CD14-positive monocyte (primary cell): Measurements from ENCODE around the gene MAGEA11. TPM values are rescaled to one million over a fixed set of nuclear protein-coding genes. Genes with fewer than 3 reads are reported as not detected.
"Not testable (repeated sequence)": the region's sequence is repeated elsewhere in the genome, so short reads cannot be mapped to it uniquely, and the experiment has no call there.

Source experiments
- DNase-seq, 3 donors: peaks; one replicate each; pipeline ENCODE4 v3.0.0-alpha.2; 2011 to 2022
- H2AFZ ChIP-seq: 2 replicates; pipeline ENCODE4 v1.6.0; 2012; ENCODE audit warnings: mild to moderate bottlenecking, low read depth, low read length, inconsistent platforms; ENCODE audit not compliant: insufficient read depth, poor library complexity, severe bottlenecking
- H3K27ac ChIP-seq, 2 donors: 1 replicate in 1 of 2; 2 replicates in 1 of 2; pipeline ENCODE4 v1.5.1; 2012 to 2013; ENCODE audit warnings: low read length in 2 of 2, control low read depth in 1 of 2, inconsistent platforms in 1 of 2, low read depth in 1 of 2, mild to moderate bottlenecking in 1 of 2
- H3K27me3 ChIP-seq, 2 donors: one replicate each; pipeline versions ENCODE4 v1.6.0 to v1.6.1; 2011 to 2013; ENCODE audit warnings: low read length in 2 of 2; ENCODE audit not compliant: control insufficient read depth in 2 of 2, insufficient read depth in 2 of 2
- H3K36me3 ChIP-seq, 2 donors: replicated peaks in 1 of 2; 1 replicate in 1 of 2; 2 replicates in 1 of 2; pipeline versions ENCODE4 v1.5.1 to v1.6.1; 2012 to 2013; ENCODE audit warnings: low read length in 2 of 2, control low read depth in 1 of 2, inconsistent platforms in 1 of 2, mild to moderate bottlenecking in 1 of 2; ENCODE audit not compliant: insufficient read depth in 2 of 2, control insufficient read depth in 1 of 2
- H3K4me1 ChIP-seq, 2 donors: 1 replicate in 1 of 2; 2 replicates in 1 of 2; pipeline versions ENCODE4 v1.5.1 to v1.6.1; 2012 to 2013; ENCODE audit warnings: low read length in 2 of 2, control low read depth in 1 of 2, inconsistent platforms in 1 of 2, mild to moderate bottlenecking in 1 of 2, moderate library complexity in 1 of 2; ENCODE audit not compliant: insufficient read depth in 2 of 2, control insufficient read depth in 1 of 2
- H3K4me2 ChIP-seq: replicated peaks from 2 replicates; pipeline ENCODE3; 2012; ENCODE audit warnings: low read length, moderate library complexity, mild to moderate bottlenecking; ENCODE audit not compliant: poor library complexity, severe bottlenecking; ENCODE audit errors: extremely low read depth
- H3K4me3 ChIP-seq, 3 experiments: fragments of 200-600 bp in 1 of 3; sonication (generic) in 1 of 3; replicated peaks in 1 of 3; 1 replicate in 2 of 3; 2 replicates in 1 of 3; pipeline ENCODE4 v1.5.1; 2011 to 2013; ENCODE audit warnings: low read length in 3 of 3, mild to moderate bottlenecking in 3 of 3, control low read depth in 2 of 3, low read depth in 2 of 3, inconsistent platforms in 1 of 3, moderate library complexity in 1 of 3
- H3K79me2 ChIP-seq: 2 replicates; pipeline ENCODE4 v1.6.0; 2012; ENCODE audit warnings: mild to moderate bottlenecking, control low read depth, inconsistent platforms, low read length, moderate library complexity; ENCODE audit not compliant: insufficient read depth
- H3K9ac ChIP-seq: 2 replicates; pipeline ENCODE4 v1.6.0; 2017; ENCODE audit warnings: low read length, mild to moderate bottlenecking; ENCODE audit not compliant: insufficient read depth, poor library complexity, severe bottlenecking
- H3K9me3 ChIP-seq, 2 donors: replicated peaks in 1 of 2; 1 replicate in 1 of 2; 2 replicates in 1 of 2; pipeline versions ENCODE4 v1.5.1 to v1.6.1; 2012 to 2013; ENCODE audit warnings: low read length in 2 of 2, control low read depth in 1 of 2; ENCODE audit not compliant: control insufficient read depth in 1 of 2, insufficient read depth in 1 of 2
- H4K20me1 ChIP-seq: 2 replicates; pipeline ENCODE4 v1.6.0; 2012; ENCODE audit warnings: mild to moderate bottlenecking, low read length, control low read depth, moderate library complexity; ENCODE audit not compliant: insufficient read depth
- H3K27ac Mint-ChIP-seq, 7 donors: one replicate each; pipeline ENCODE4 v1.8.0; 2020; ENCODE audit warnings: mild to moderate bottlenecking in 7 of 7, mixed read lengths in 7 of 7, moderate library complexity in 6 of 7, inconsistent platforms in 2 of 7
- H3K27me3 Mint-ChIP-seq, 3 donors: one replicate each; pipeline ENCODE4 v1.8.0; 2021 to 2022; ENCODE audit warnings: low read depth in 3 of 3, mild to moderate bottlenecking in 3 of 3, mixed read lengths in 3 of 3, moderate library complexity in 3 of 3, inconsistent platforms in 1 of 3
- H3K36me3 Mint-ChIP-seq, 2 donors: one replicate each; pipeline ENCODE4 v1.8.0; 2020; ENCODE audit warnings: mixed read lengths in 2 of 2, inconsistent platforms in 1 of 2, mild to moderate bottlenecking in 1 of 2
- H3K4me1 Mint-ChIP-seq: one replicate; pipeline ENCODE4 v1.8.0; 2020; ENCODE audit warnings: mild to moderate bottlenecking, mixed read lengths
- H3K4me3 Mint-ChIP-seq, 2 donors: one replicate each; pipeline ENCODE4 v1.8.0; 2020; ENCODE audit warnings: mild to moderate bottlenecking in 2 of 2, mixed read lengths in 2 of 2, moderate library complexity in 1 of 2
- H3K9me3 Mint-ChIP-seq, 7 donors: one replicate each; pipeline ENCODE4 v1.8.0; 2020 to 2022; ENCODE audit warnings: mixed read lengths in 7 of 7, mild to moderate bottlenecking in 6 of 7, moderate library complexity in 6 of 7, inconsistent platforms in 2 of 7
- WGBS: methylation state at CpG from one replicate; pipeline ENCODE4 v1.1.5; 2013; ENCODE audit warnings: missing lambda C conversion rate; ENCODE audit not compliant: insufficient coverage; 5-methylcytosine and 5-hydroxymethylcytosine counted together
- intact Hi-C, 2 donors: fragments of 100-400 bp; cut with micrococcal nuclease; formaldehyde crosslinking; loops; one replicate each; pipeline versions ENCODE4 v1.15.0 to v1.15.1; 2023
- polyA minus RNA-seq: library from RNA; depleted of rRNA, polyadenylated mRNA; stranded (reverse); fragments of >200 nt; gene quantifications from 2 replicates; pipeline ENCODE4 v1.2.3, GENCODE V29; 2012
- polyA plus RNA-seq, 3 donors: library from polyadenylated mRNA; depleted of rRNA in 1 of 3; unstranded in 2 of 3; stranded (reverse) in 1 of 3; fragments of 300-500 nt in 2 of 3; fragments of >200 nt in 1 of 3; fragmentation: Illumina TruSeq in 2 of 3; gene quantifications; 1 replicate in 2 of 3; 2 replicates in 1 of 3; pipeline ENCODE4 v1.2.3, GENCODE V29; 2012 to 2021
- total RNA-seq, 12 experiments: library from RNA in 1 of 12; stranded (reverse) in 1 of 12; fragments of 120-200 nt in 1 of 12; gene quantifications; one replicate each; pipeline ENCODE4 v1.2.4 and lab custom pipeline; 2013 to 2026; ENCODE audit warnings: mixed read lengths in 6 of 12, inconsistent platforms in 1 of 12
- TF ChIP-seq, protein P1 (sequence below): fragments of 200-600 bp; IDR thresholded peaks from one replicate; pipeline ENCODE4 v1.8.0; 2022; ENCODE audit warnings: antibody characterized with exemption, mild to moderate bottlenecking

The MAGEA11 gene
- not detected for total RNA-seq (2013)
- polyA plus RNA-seq (not detected), polyA minus RNA-seq (not detected in 2 replicates), total RNA-seq (lab: John Stamatoyannopoulos, UW) (0 to 0.45 (median 0) reads per million in 11 experiments)

GRCh38 chrX:149711545-149712236 is at the start of gene MAGEA11:
TSS of gene MAGEA11 (plus strand) at chrX:149712060. CDS start at chrX:149713160, 1,100 bp downstream.
- no peaks in the 10 kb centered on the region for H3K36me3 ChIP-seq
- H3K4me2 ChIP-seq: no peak within 1 kb of the TSS
- intact Hi-C loops: no loop called here
- H3K36me3 Mint-ChIP-seq: no peaks in the 10 kb centered on the region
- no peaks in the 10 kb centered on the region for H3K4me1 ChIP-seq
- peaks cover 0 to 6% (median 2%) of the 10 kb centered on the region in 7 donors for H3K9me3 Mint-ChIP-seq
- H3K4me3 Mint-ChIP-seq: no peak within 1 kb of the TSS
- peaks cover 0 to 5% (median 1%) of the 10 kb centered on the region in 3 donors for H3K27me3 Mint-ChIP-seq
- WGBS: 100% methylated on average over 2 of the region's 29 CpGs
- H4K20me1 ChIP-seq: no peaks in the 10 kb centered on the region
- H3K79me2 ChIP-seq: no peaks in the 10 kb centered on the region
- TF ChIP-seq, protein P1, sequence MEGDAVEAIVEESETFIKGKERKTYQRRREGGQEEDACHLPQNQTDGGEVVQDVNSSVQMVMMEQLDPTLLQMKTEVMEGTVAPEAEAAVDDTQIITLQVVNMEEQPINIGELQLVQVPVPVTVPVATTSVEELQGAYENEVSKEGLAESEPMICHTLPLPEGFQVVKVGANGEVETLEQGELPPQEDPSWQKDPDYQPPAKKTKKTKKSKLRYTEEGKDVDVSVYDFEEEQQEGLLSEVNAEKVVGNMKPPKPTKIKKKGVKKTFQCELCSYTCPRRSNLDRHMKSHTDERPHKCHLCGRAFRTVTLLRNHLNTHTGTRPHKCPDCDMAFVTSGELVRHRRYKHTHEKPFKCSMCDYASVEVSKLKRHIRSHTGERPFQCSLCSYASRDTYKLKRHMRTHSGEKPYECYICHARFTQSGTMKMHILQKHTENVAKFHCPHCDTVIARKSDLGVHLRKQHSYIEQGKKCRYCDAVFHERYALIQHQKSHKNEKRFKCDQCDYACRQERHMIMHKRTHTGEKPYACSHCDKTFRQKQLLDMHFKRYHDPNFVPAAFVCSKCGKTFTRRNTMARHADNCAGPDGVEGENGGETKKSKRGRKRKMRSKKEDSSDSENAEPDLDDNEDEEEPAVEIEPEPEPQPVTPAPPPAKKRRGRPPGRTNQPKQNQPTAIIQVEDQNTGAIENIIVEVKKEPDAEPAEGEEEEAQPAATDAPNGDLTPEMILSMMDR: no peak
- no peak within 1 kb of the TSS for H3K9ac ChIP-seq
- H2AFZ ChIP-seq: no peak within 1 kb of the TSS
- H3K4me1 Mint-ChIP-seq: no peaks in the 10 kb centered on the region
- no peak within 1 kb of the TSS for H3K4me3 ChIP-seq
- no peak for DNase-seq
- H3K27ac Mint-ChIP-seq: no peak within 1 kb of the TSS
- H3K27ac ChIP-seq: no peak within 1 kb of the TSS
- H3K27me3 ChIP-seq: no peaks in the 10 kb centered on the region
- H3K9me3 ChIP-seq: no peaks in the 10 kb centered on the region

DNA sequence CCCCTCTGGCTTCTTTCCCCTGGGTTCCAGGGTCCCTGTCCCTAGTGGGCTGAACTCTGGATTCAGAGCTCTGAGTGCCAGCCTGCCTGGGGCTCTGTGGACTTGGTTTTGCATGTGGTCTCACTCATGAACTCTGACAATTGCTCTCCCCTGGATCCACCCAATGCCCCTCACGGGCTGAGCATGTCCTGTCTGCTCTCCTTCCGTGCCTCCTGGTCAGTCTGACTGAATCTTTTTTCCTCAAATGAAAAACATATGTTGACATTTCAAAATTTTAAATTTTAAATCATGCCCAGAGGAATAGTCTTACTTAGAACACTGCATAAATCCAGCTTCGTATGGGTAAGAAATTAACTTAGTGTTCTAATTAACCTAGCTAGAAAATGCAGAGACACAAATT is 36.8 kb upstream of the MAGEA11 start:
- H3K27ac Mint-ChIP-seq, H3K36me3 Mint-ChIP-seq, intact Hi-C loops, H4K20me1 ChIP-seq, H2AFZ ChIP-seq, DNase-seq, H3K4me2 ChIP-seq, H3K4me3 Mint-ChIP-seq, H3K27ac ChIP-seq, H3K79me2 ChIP-seq, H3K9me3 Mint-ChIP-seq, H3K9me3 ChIP-seq, H3K4me1 ChIP-seq, H3K4me1 Mint-ChIP-seq, H3K9ac ChIP-seq, H3K27me3 ChIP-seq, H3K36me3 ChIP-seq, H3K27me3 Mint-ChIP-seq, H3K4me3 ChIP-seq: not testable (repeated sequence)
- WGBS: no CpG with 5 or more reads among the region's 3 CpGs

DNA sequence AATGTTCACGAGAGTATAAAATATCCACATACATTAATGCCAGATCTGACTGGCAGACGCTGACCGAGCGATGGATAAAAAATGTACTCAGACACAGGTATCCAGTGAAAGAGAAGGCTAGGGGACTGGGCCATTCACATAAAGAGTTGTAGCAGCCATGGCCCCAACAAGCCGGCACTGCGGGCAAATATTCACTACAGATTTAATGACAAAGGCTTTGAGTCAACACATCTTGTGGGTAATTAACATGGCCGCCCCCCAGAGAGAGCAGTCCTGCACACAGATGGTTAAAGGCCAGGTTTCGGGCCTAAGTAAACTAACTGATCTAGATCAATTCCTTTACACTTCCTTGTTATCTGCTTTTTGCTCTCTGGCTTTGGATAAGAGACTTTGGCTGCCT is 36.3 kb upstream of the MAGEA11 start:
- WGBS: no CpG with 5 or more reads among the region's 8 CpGs
- H3K27me3 ChIP-seq, H4K20me1 ChIP-seq, H3K36me3 Mint-ChIP-seq, H3K4me1 ChIP-seq, H3K79me2 ChIP-seq, H3K27me3 Mint-ChIP-seq, H3K9me3 ChIP-seq, H2AFZ ChIP-seq, DNase-seq, H3K9me3 Mint-ChIP-seq, H3K4me3 Mint-ChIP-seq, H3K4me3 ChIP-seq, H3K27ac Mint-ChIP-seq, H3K4me1 Mint-ChIP-seq, intact Hi-C loops, H3K9ac ChIP-seq, H3K36me3 ChIP-seq, H3K27ac ChIP-seq, H3K4me2 ChIP-seq: not testable (repeated sequence)

DNA sequence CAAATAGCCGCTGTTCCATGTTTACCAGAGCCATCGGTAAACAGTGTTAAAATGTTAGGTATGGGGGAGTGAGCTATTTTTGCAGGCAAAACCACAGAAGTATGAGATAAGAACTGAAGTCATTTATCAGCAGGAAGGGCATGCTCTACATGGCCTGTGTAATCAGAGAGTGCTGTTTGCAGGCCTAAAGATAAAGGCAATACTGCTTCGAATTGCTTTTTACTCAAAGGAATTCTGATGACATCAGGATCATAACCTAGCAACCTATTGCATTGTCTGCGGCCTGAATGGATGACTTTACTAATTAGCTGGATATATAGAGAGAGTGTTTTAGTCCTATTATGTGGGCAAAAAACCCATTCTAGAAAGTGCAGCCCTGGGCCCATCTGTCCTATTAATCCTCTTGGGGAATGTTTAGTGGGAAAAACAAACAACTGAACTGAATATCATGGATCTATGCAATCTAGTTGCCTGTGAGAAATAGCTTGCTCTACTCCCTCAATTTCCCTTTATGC is 32.6 kb upstream of the MAGEA11 start:
- H4K20me1 ChIP-seq, H3K4me3 Mint-ChIP-seq, H3K9ac ChIP-seq, H3K36me3 Mint-ChIP-seq, H3K4me1 ChIP-seq, H3K4me2 ChIP-seq, H3K4me3 ChIP-seq, H3K36me3 ChIP-seq, H3K9me3 Mint-ChIP-seq, H3K27ac Mint-ChIP-seq, H3K27me3 ChIP-seq, intact Hi-C loops, H3K9me3 ChIP-seq, H2AFZ ChIP-seq, DNase-seq, H3K27me3 Mint-ChIP-seq, H3K27ac ChIP-seq, H3K79me2 ChIP-seq, H3K4me1 Mint-ChIP-seq: not testable (repeated sequence)
- no CpG with 5 or more reads among the region's 4 CpGs for WGBS
